ENCODE results near the gene SVOP.

Gene SVOP

GRCh38 chr12:108935159-108935763 lies 85.6 kb downstream of the SVOP start:
- DNase-seq (ENCODE audit: low spot score), result no peak

- no peak for DNase-seq (ENCODE audit: low spot score)
Measured at GRCh38 chr12:108933949-108934348, 86.9 kb downstream of the SVOP start.

- no peak for DNase-seq (ENCODE audit: low spot score)
Measured at GRCh38 chr12:108930756-108931155, 90.1 kb downstream of the SVOP start.

GRCh38 chr12:108930155-108930554 lies 90.7 kb downstream of the SVOP start:
- no peak for DNase-seq (ENCODE audit: low spot score)

- no peak for DNase-seq (ENCODE audit: low spot score)
Measured at GRCh38 chr12:108928695-108929094, 92.2 kb downstream of the SVOP start.

- DNase-seq (ENCODE audit: low spot score), result no peak
Measured at GRCh38 chr12:108922918-108923317, 98.0 kb downstream of the SVOP start.

- DNase-seq (ENCODE audit: low spot score), result no peak
Measured at GRCh38 chr12:108921946-108922345, 98.9 kb downstream of the SVOP start.

- no peak for DNase-seq (ENCODE audit: low spot score)
Measured at GRCh38 chr12:108918960-108919642, 101.8 kb downstream of the SVOP start.

GRCh38 chr12:108918206-108918605 lies 102.7 kb downstream of the SVOP start:
- DNase-seq (ENCODE audit: low spot score), result no peak

- DNase-seq (ENCODE audit: low spot score), result no peak
Measured at GRCh38 chr12:108916336-108916735, 104.5 kb downstream of the SVOP start.

GRCh38 chr12:108915632-108916133 lies 105.2 kb downstream of the SVOP start:
- no peak for DNase-seq (ENCODE audit: low spot score)

- no peak for DNase-seq (ENCODE audit: low spot score)
Measured at GRCh38 chr12:108914121-108914531, 106.7 kb downstream of the SVOP start.

- DNase-seq (ENCODE audit: low spot score), result no peak
Measured at GRCh38 chr12:108912361-108912760, 108.5 kb downstream of the SVOP start.

- DNase-seq (ENCODE audit: low spot score), result no peak
Measured at GRCh38 chr12:108911915-108912314, 109.0 kb downstream of the SVOP start.

GRCh38 chr12:108910336-108910735 lies 110.5 kb downstream of the SVOP start:
- DNase-seq (ENCODE audit: low spot score), result no peak

- no peak for DNase-seq (ENCODE audit: low spot score)
Measured at GRCh38 chr12:108907839-108908351, 113.0 kb downstream of the SVOP start.

- DNase-seq (ENCODE audit: low spot score), result no peak
Measured at GRCh38 chr12:108906971-108907370, 113.9 kb downstream of the SVOP start.

GRCh38 chr12:108905725-108906124 lies 115.1 kb downstream of the SVOP start:
- DNase-seq (ENCODE audit: low spot score), result no peak

- DNase-seq (ENCODE audit: low spot score), result no peak
Measured at GRCh38 chr12:108899145-108899544, 121.7 kb downstream of the SVOP start.

GRCh38 chr12:108896817-108897216 lies 124.1 kb downstream of the SVOP start:
- DNase-seq (ENCODE audit: low spot score), result no peak

GRCh38 chr12:108896336-108896735 lies 124.5 kb downstream of the SVOP start:
- no peak for DNase-seq (ENCODE audit: low spot score)

GRCh38 chr12:108895220-108895802 lies 125.6 kb downstream of the SVOP start:
- no peak for DNase-seq (ENCODE audit: low spot score)

- DNase-seq (ENCODE audit: low spot score), result no peak
Measured at GRCh38 chr12:108890208-108890607, 130.7 kb downstream of the SVOP start.

All from SK-N-DZ (cell line).